PC-9 (cell line): Measurements from ENCODE around the gene KDM3B. TPM values are rescaled to one million over a fixed set of nuclear protein-coding genes. Genes with fewer than 3 reads are reported as not detected.

Experiments
- BruUV-seq: library from RNA; stranded (reverse); fragments of 400-500 nt; replicated peaks from 2 replicates; lab custom pipeline; 2021; lab: Mats Ljungman, UMichigan
- CTCF ChIA-PET: fragments of 300-600 bp; sonication (Branson Sonifier 250); formaldehyde crosslinking; loops from one replicate; lab custom pipeline; 2022; ENCODE audit warnings: antibody characterized with exemption; lab: Charles Lee
- POLR2A ChIA-PET: fragments of 300-600 bp; sonication (Branson Sonifier 250); formaldehyde crosslinking; loops from one replicate; lab custom pipeline; 2022; ENCODE audit warnings: antibody characterized with exemption; ENCODE audit not compliant: unreplicated experiment; lab: Charles Lee
- DNase-seq, 2 experiments: peaks; one replicate each; pipeline versions ENCODE4 v3.0.0 to v3.0.0-alpha.2; 2015 to 2022; ENCODE audit warnings: mixed read lengths in 1 of 2
- H2AFZ ChIP-seq: fragments of 200-600 bp; sonication (generic); 2 replicates; pipeline ENCODE4 v1.8.1; 2017; ENCODE audit warnings: antibody characterized with exemption
- H3F3A ChIP-seq: fragments of 200-600 bp; sonication (generic); 2 replicates; pipeline ENCODE4 v1.8.1; 2017; ENCODE audit warnings: antibody characterized with exemption, mild to moderate bottlenecking, low read depth; ENCODE audit not compliant: insufficient read depth
- H3K27ac ChIP-seq: fragments of 200-600 bp; sonication (generic); 2 replicates; pipeline ENCODE4 v1.6.1; 2016; ENCODE audit warnings: mixed run types
- H3K27me3 ChIP-seq: fragments of 200-600 bp; sonication (generic); 2 replicates; pipeline ENCODE4 v1.6.1; 2016; ENCODE audit warnings: low read depth, mixed run types; ENCODE audit not compliant: insufficient read depth
- H3K36me3 ChIP-seq: fragments of 200-600 bp; sonication (generic); 2 replicates; pipeline ENCODE4 v1.6.1; 2016; ENCODE audit warnings: low read depth, mixed run types
- H3K4me1 ChIP-seq: fragments of 200-600 bp; sonication (generic); replicated peaks from 2 replicates; pipeline ENCODE4 v1.6.1; 2016; ENCODE audit warnings: mixed run types; ENCODE audit not compliant: insufficient read depth
- H3K4me2 ChIP-seq: fragments of 200-600 bp; sonication (generic); 2 replicates; pipeline ENCODE4 v1.6.1; 2017; ENCODE audit warnings: mixed run types
- H3K4me3 ChIP-seq: fragments of 200-600 bp; sonication (generic); 2 replicates; pipeline ENCODE4 v1.6.1; 2016; ENCODE audit warnings: mixed run types
- H3K79me2 ChIP-seq: fragments of 200-600 bp; sonication (generic); 2 replicates; pipeline ENCODE4 v1.6.1; 2017; ENCODE audit warnings: low read depth, mixed run types
- H3K9me2 ChIP-seq: fragments of 200-600 bp; sonication (generic); 2 replicates; pipeline ENCODE4 v1.8.1; 2017; ENCODE audit warnings: mild to moderate bottlenecking; ENCODE audit not compliant: insufficient read depth
- H3K9me3 ChIP-seq: fragments of 200-600 bp; sonication (generic); 2 replicates; pipeline ENCODE4 v1.8.1; 2016; ENCODE audit warnings: low read depth; ENCODE audit not compliant: insufficient read depth
- H4K20me1 ChIP-seq: fragments of 200-600 bp; sonication (generic); 2 replicates; pipeline ENCODE4 v1.8.1; 2017; ENCODE audit not compliant: insufficient read depth
- EZH2 ChIP-seq: fragments of 200-600 bp; sonication (generic); IDR thresholded peaks from 2 replicates; pipeline ENCODE4 v1.8.0; 2017; ENCODE audit warnings: antibody characterized with exemption, low read depth
- intact Hi-C: fragments of 100-400 bp; cut with micrococcal nuclease; formaldehyde crosslinking; loops from one replicate; pipeline ENCODE4 v1.10.0; 2022; ENCODE audit not compliant: unreplicated experiment
- total RNA-seq: library from RNA; stranded (reverse); gene quantifications from 2 replicates; pipeline ENCODE4 v1.2.3, GENCODE V29; 2021
- TF ChIP-seq, protein P1 (sequence below): fragments of 200-600 bp; sonication (generic); conservative IDR thresholded peaks from 2 replicates; pipeline ENCODE4 v1.6.1; 2017; ENCODE audit warnings: mixed run types, antibody characterized with exemption, mild to moderate bottlenecking, moderate library complexity

Gene KDM3B
- total RNA-seq, 1 experiment from 2014 or later, result 76.7 TPM

GRCh38 chr5:138340008-138340407 lies 12.5 kb upstream of the KDM3B start:
- DNase-seq, result no peak
- BruUV-seq, result no TSS peak
- H3K79me2 ChIP-seq, result peaks cover 43% of the 10 kb centered on the region
- H3K27me3 ChIP-seq, result no peaks in the 10 kb centered on the region
- CTCF ChIA-PET, result interaction anchor here (0.8 to 1.3 kb wide), 2 partner anchors 12 to 13 kb away, joined by 3 to 6 read pairs; no protein-coding TSS in a partner anchor
- intact Hi-C loops, result no loop called here
- H3K4me3 ChIP-seq, result peak overlapping the region; percentile 60; the same call in 1 of the 2 replicates
- H4K20me1 ChIP-seq, result peaks cover 12% of the 10 kb centered on the region
- H3K4me2 ChIP-seq, result peak overlapping the region; percentile 78
- TF ChIP-seq, protein P1, sequence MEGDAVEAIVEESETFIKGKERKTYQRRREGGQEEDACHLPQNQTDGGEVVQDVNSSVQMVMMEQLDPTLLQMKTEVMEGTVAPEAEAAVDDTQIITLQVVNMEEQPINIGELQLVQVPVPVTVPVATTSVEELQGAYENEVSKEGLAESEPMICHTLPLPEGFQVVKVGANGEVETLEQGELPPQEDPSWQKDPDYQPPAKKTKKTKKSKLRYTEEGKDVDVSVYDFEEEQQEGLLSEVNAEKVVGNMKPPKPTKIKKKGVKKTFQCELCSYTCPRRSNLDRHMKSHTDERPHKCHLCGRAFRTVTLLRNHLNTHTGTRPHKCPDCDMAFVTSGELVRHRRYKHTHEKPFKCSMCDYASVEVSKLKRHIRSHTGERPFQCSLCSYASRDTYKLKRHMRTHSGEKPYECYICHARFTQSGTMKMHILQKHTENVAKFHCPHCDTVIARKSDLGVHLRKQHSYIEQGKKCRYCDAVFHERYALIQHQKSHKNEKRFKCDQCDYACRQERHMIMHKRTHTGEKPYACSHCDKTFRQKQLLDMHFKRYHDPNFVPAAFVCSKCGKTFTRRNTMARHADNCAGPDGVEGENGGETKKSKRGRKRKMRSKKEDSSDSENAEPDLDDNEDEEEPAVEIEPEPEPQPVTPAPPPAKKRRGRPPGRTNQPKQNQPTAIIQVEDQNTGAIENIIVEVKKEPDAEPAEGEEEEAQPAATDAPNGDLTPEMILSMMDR, result no peak
- TF ChIP-seq EZH2, result no peak
- H3K9me2 ChIP-seq, result no peaks in the 10 kb centered on the region
- H3K36me3 ChIP-seq, result peaks cover 24% of the 10 kb centered on the region
- no peaks in the 10 kb centered on the region for H3F3A ChIP-seq
- H3K27ac ChIP-seq, result no peak overlapping the region
- peaks cover 9% of the 10 kb centered on the region for H3K4me1 ChIP-seq
- POLR2A ChIA-PET, result interaction anchor here (0.7 kb wide), 1 partner anchor 265 kb away, joined by 3 read pairs; no protein-coding TSS in a partner anchor
- no peaks in the 10 kb centered on the region for H3K9me3 ChIP-seq
- no peak overlapping the region for H2AFZ ChIP-seq

DNA sequence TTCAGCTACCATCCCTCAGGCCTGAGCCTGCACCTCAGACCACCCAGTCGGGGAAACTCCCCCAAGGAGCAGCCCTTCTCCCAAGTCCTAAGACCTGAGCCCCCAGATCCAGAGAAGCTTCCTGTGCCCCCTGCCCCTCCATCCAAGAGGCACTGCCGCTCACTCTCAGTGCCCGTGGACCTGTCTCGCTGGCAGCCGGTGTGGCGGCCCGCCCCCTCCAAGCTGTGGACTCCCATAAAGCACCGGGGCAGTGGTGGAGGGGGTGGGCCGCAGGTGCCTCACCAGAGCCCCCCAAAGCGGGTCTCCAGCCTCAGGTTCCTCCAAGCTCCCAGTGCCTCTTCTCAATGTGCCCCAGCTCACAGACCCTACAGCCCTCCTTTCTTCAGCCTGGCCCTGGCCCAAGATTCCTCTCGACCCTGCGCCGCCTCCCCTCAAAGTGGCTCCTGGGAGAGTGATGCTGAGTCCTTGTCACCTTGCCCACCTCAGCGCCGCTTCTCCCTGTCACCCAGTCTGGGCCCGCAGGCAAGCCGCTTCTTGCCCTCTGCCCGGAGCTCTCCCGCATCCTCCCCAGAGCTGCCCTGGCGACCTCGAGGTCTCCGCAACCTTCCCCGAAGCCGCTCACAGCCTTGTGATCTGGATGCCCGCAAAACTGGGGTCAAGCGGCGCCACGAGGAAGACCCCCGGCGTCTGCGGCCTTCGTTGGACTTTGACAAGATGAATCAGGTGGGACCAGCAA lies 7.4 kb upstream of the KDM3B start:
- Histone ChIP-seq H3K4me2 (no peak overlapping the region), H2AFZ (no peak overlapping the region), H3K27me3 (no peaks in the 10 kb centered on the region), H3F3A (peaks cover 13% of the 10 kb centered on the region; the same call in 1 of the 2 replicates), H3K9me3 (no peaks in the 10 kb centered on the region), H3K27ac (no peak overlapping the region), H3K9me2 (no peaks in the 10 kb centered on the region), H3K36me3 (peaks cover 30% of the 10 kb centered on the region), H4K20me1 (peaks cover 12% of the 10 kb centered on the region), H3K79me2 (peaks cover 25% of the 10 kb centered on the region), H3K4me3 (no peak overlapping the region), H3K4me1 (0 out of 2 replicates have a peak, but pooled peaks cover under 1% of the 10 kb centered on the region)
- intact Hi-C loops, result no loop called here
- CTCF ChIA-PET, result no interaction called here
- POLR2A ChIA-PET, result interaction anchor here (0.7 kb wide), 1 partner anchor 193 kb away, joined by 5 read pairs; no protein-coding TSS in a partner anchor
- BruUV-seq, result no TSS peak
- TF ChIP-seq, protein P1, result no peak
- no peak for TF ChIP-seq EZH2
- no peak for DNase-seq

- no peaks in the 10 kb centered on the region for H3K4me1 ChIP-seq
- no peak overlapping the region for H3K27ac ChIP-seq
- POLR2A ChIA-PET, result interaction anchor here (0.7 kb wide), 1 partner anchor 197 kb away, joined by 3 read pairs; no protein-coding TSS in a partner anchor
- H3K79me2 ChIP-seq, result peaks cover 7% of the 10 kb centered on the region
- intact Hi-C loops, result no loop called here
- H3K4me3 ChIP-seq, result no peak overlapping the region
- H2AFZ ChIP-seq, result no peak overlapping the region
- H3K9me3 ChIP-seq, result peaks cover 8% of the 10 kb centered on the region
- peaks cover 17% of the 10 kb centered on the region for H3K36me3 ChIP-seq
- peaks cover 18% of the 10 kb centered on the region; the same call in 1 of the 2 replicates for H3F3A ChIP-seq
- CTCF ChIA-PET, result no interaction called here
- H4K20me1 ChIP-seq, result peaks cover 12% of the 10 kb centered on the region; the same call in 1 of the 2 replicates
- H3K9me2 ChIP-seq, result no peaks in the 10 kb centered on the region
- no TSS peak for BruUV-seq
- no peak for TF ChIP-seq EZH2
- TF ChIP-seq, protein P1, result no peak
- no peak for DNase-seq
- no peak overlapping the region for H3K4me2 ChIP-seq
- no peaks in the 10 kb centered on the region for H3K27me3 ChIP-seq
Measured at GRCh38 chr5:138346889-138347288, 5.6 kb upstream of the KDM3B start.
